Caco-2 (cell line): ENCODE results near the gene CD59. TPM values are rescaled to one million over a fixed set of nuclear protein-coding genes. Genes with fewer than 3 reads are reported as not detected.

Experiments used
- BruUV-seq: library from RNA; stranded (reverse); fragments of 400-500 nt; replicated peaks from 2 replicates; lab custom pipeline; 2021; lab: Mats Ljungman, UMichigan
- CTCF ChIA-PET: fragments of 300-600 bp; sonication (Branson Sonifier 250); formaldehyde crosslinking; loops from one replicate; lab custom pipeline; 2022; ENCODE audit warnings: antibody characterized with exemption; lab: Charles Lee
- POLR2A ChIA-PET: fragments of 300-600 bp; sonication (Branson Sonifier 250); formaldehyde crosslinking; loops from one replicate; lab custom pipeline; 2022; ENCODE audit warnings: antibody characterized with exemption; lab: Charles Lee
- DNase-seq, 2 experiments: peaks; one replicate each; pipeline versions ENCODE4 v3.0.0 to v3.0.0-alpha.2; 2020 to 2022
- H3K27me3 ChIP-seq: replicated peaks from 2 replicates; pipeline ENCODE4 v1.6.0; 2011; ENCODE audit warnings: low read length; ENCODE audit not compliant: control insufficient read depth, insufficient read depth
- H3K36me3 ChIP-seq: 2 replicates; pipeline ENCODE4 v1.5.1; 2011; ENCODE audit warnings: low read length; ENCODE audit not compliant: control insufficient read depth, insufficient read depth
- H3K4me1 ChIP-seq: fragments of 250-450 bp; sonication (Bioruptor Pico); 2 replicates; pipeline ENCODE4 v1.5.1; 2020; ENCODE audit warnings: mild to moderate bottlenecking
- H3K4me3 ChIP-seq: 2 replicates; pipeline ENCODE4 v1.5.1; 2011; ENCODE audit warnings: low read depth, mild to moderate bottlenecking, control low read depth, low read length
- H3K9me3 ChIP-seq: fragments of 250-450 bp; sonication (Bioruptor Pico); 2 replicates; pipeline ENCODE4 v1.5.1; 2020; ENCODE audit warnings: mild to moderate bottlenecking, moderate library complexity
- H3K27ac Mint-ChIP-seq: one replicate; pipeline ENCODE4 v1.8.0; 2022; ENCODE audit warnings: mixed read lengths; ENCODE audit not compliant: unreplicated experiment
- H3K27me3 Mint-ChIP-seq: one replicate; pipeline ENCODE4 v1.8.0; 2022; ENCODE audit warnings: mixed read lengths; ENCODE audit not compliant: insufficient read depth, unreplicated experiment
- H3K36me3 Mint-ChIP-seq: one replicate; pipeline ENCODE4 v1.8.0; 2022; ENCODE audit warnings: mild to moderate bottlenecking, mixed read lengths; ENCODE audit not compliant: insufficient read depth, unreplicated experiment
- H3K4me1 Mint-ChIP-seq: one replicate; pipeline ENCODE4 v1.8.0; 2022; ENCODE audit warnings: low read depth, mixed read lengths; ENCODE audit not compliant: unreplicated experiment
- H3K4me3 Mint-ChIP-seq: one replicate; pipeline ENCODE4 v1.8.0; 2022; ENCODE audit warnings: mild to moderate bottlenecking, moderate library complexity, mixed read lengths; ENCODE audit not compliant: unreplicated experiment
- H3K9me3 Mint-ChIP-seq: one replicate; pipeline ENCODE4 v1.8.0; 2022; ENCODE audit warnings: mixed read lengths; ENCODE audit not compliant: unreplicated experiment
- CTCF ChIP-seq, 2 experiments: fragments of 200-600 bp in 1 of 2; IDR thresholded peaks; 1 replicate in 1 of 2; 2 replicates in 1 of 2; pipeline versions ENCODE4 v1.5.1 to v1.8.0; 2011 to 2022; ENCODE audit warnings: antibody characterized with exemption in 1 of 2, control low read depth in 1 of 2, inconsistent platforms in 1 of 2, low read depth in 1 of 2, low read length in 1 of 2, mild to moderate bottlenecking in 1 of 2, moderate library complexity in 1 of 2; ENCODE audit not compliant: insufficient read depth in 1 of 2, severe bottlenecking in 1 of 2, unreplicated experiment in 1 of 2
- intact Hi-C: fragments of 100-400 bp; cut with micrococcal nuclease; formaldehyde crosslinking; loops from one replicate; pipeline ENCODE4 v1.10.0; 2022; ENCODE audit not compliant: unreplicated experiment
- total RNA-seq: library from RNA; stranded (reverse); gene quantifications from 2 replicates; pipeline ENCODE4 v1.2.3, GENCODE V29; 2022

CD59 gene
- total RNA-seq, 1 experiment from 2014 or later = 149 TPM

GRCh38 chr11:33674035-33674814, 62.0 kb downstream of the CD59 start:
- Mint-ChIP-seq H3K27ac (no peak overlapping the region), H3K9me3 (no peaks in the 10 kb centered on the region), H3K4me3 (no peak overlapping the region), H3K36me3 (no peaks in the 10 kb centered on the region), H3K4me1 (no peaks in the 10 kb centered on the region), H3K27me3 (peaks cover 12% of the 10 kb centered on the region)
- intact Hi-C loops = no loop called here
- Histone ChIP-seq H3K4me1 (no peaks in the 10 kb centered on the region), H3K9me3 (no peaks in the 10 kb centered on the region), H3K4me3 (no peak overlapping the region), H3K27me3 (0 out of 2 replicates have a peak, but pooled peaks cover 1% of the 10 kb centered on the region), H3K36me3 (no peaks in the 10 kb centered on the region)
- POLR2A ChIA-PET = no interaction called here
- no peak for TF ChIP-seq CTCF (IDR thresholded peaks at IDR 0.05; ENCODE audit: insufficient read depth in 1 of 2, low read depth in 1 of 2, low read length in 1 of 2, severe bottlenecking in 1 of 2, unreplicated experiment in 1 of 2)
- DNase-seq = no peak
- no TSS peak for BruUV-seq
- CTCF ChIA-PET = no interaction called here

GRCh38 chr11:33672273-33672672, 64.0 kb downstream of the CD59 start:
- Histone ChIP-seq H3K9me3 (no peaks in the 10 kb centered on the region), H3K36me3 (no peaks in the 10 kb centered on the region), H3K27me3 (0 out of 2 replicates have a peak, but pooled peaks cover 1% of the 10 kb centered on the region), H3K4me3 (no peak overlapping the region), H3K4me1 (no peaks in the 10 kb centered on the region)
- no peaks in the 10 kb centered on the region for H3K9me3 Mint-ChIP-seq
- intact Hi-C loops = no loop called here
- CTCF ChIA-PET = no interaction called here
- POLR2A ChIA-PET = no interaction called here
- no peaks in the 10 kb centered on the region for H3K36me3 Mint-ChIP-seq
- DNase-seq = no peak
- H3K27me3 Mint-ChIP-seq = peaks cover 12% of the 10 kb centered on the region
- no TSS peak for BruUV-seq
- no peak overlapping the region for H3K27ac Mint-ChIP-seq
- H3K4me1 Mint-ChIP-seq = no peaks in the 10 kb centered on the region
- no peak for TF ChIP-seq CTCF (IDR thresholded peaks at IDR 0.05; ENCODE audit: insufficient read depth in 1 of 2, low read depth in 1 of 2, low read length in 1 of 2, severe bottlenecking in 1 of 2, unreplicated experiment in 1 of 2)
- no peak overlapping the region for H3K4me3 Mint-ChIP-seq

GRCh38 chr11:33670250-33671011, 65.8 kb downstream of the CD59 start:
- no peak for TF ChIP-seq CTCF (IDR thresholded peaks at IDR 0.05; ENCODE audit: insufficient read depth in 1 of 2, low read depth in 1 of 2, low read length in 1 of 2, severe bottlenecking in 1 of 2, unreplicated experiment in 1 of 2)
- intact Hi-C loops = no loop called here

More at GRCh38 chr11:33670250-33671011, 65.8 kb downstream of the CD59 start:
- POLR2A ChIA-PET = no interaction called here
- H3K9me3 ChIP-seq = no peaks in the 10 kb centered on the region
- CTCF ChIA-PET = interaction anchor here (0.7 kb wide), 1 partner anchor 25 kb away, joined by 3 read pairs; no protein-coding TSS in a partner anchor
- H3K4me3 Mint-ChIP-seq = no peak overlapping the region
- H3K4me1 Mint-ChIP-seq = no peaks in the 10 kb centered on the region
- H3K9me3 Mint-ChIP-seq = no peaks in the 10 kb centered on the region
- H3K27me3 Mint-ChIP-seq = peaks cover 15% of the 10 kb centered on the region
- no peaks in the 10 kb centered on the region for H3K36me3 Mint-ChIP-seq
- no peaks in the 10 kb centered on the region for H3K36me3 ChIP-seq
- BruUV-seq = no TSS peak
- 0 out of 2 replicates have a peak, but pooled peaks cover 1% of the 10 kb centered on the region for H3K27me3 ChIP-seq
- H3K27ac Mint-ChIP-seq = no peak overlapping the region
- DNase-seq = no peak
- no peak overlapping the region for H3K4me3 ChIP-seq
- no peaks in the 10 kb centered on the region for H3K4me1 ChIP-seq
